Stimulated activated CD4-positive, alpha-beta T cell treated with anti-CD3 and anti-CD28 coated beads, Interleukin-1b, Interleukin-23, amount 100 ng/mL, for 4 hours (primary cell): ENCODE measurements around the gene CDH4.

Experiments
- DNase-seq, 2 donors: peaks; one replicate each; pipeline ENCODE4 v3.0.0-alpha.2; 2020; ENCODE audit warnings: low read depth in 2 of 2

The CDH4 gene

GRCh38 chr20:61487346-61487996 is 235.4 kb downstream of the CDH4 start:
- no peak for DNase-seq

GRCh38 chr20:61487997-61488371 is 235.9 kb downstream of the CDH4 start:
- DNase-seq: no peak

GRCh38 chr20:61490721-61491120 is 238.7 kb downstream of the CDH4 start:
- no peak for DNase-seq

GRCh38 chr20:61492065-61492464 is 240.0 kb downstream of the CDH4 start:
- no peak for DNase-seq

- DNase-seq: no peak
These were observed 241.8 kb downstream of the CDH4 start for GRCh38 chr20:61493798-61494305.

GRCh38 chr20:61494763-61495575 is 242.9 kb downstream of the CDH4 start:
- no peak for DNase-seq

GRCh38 chr20:61497029-61497627 is 245.1 kb downstream of the CDH4 start:
- DNase-seq: no peak

- no peak for DNase-seq
These were observed 247.9 kb downstream of the CDH4 start for GRCh38 chr20:61499859-61500554.

GRCh38 chr20:61500791-61501321 is 248.8 kb downstream of the CDH4 start:
- DNase-seq: no peak

GRCh38 chr20:61502433-61502832 is 250.4 kb downstream of the CDH4 start:
- no peak for DNase-seq

GRCh38 chr20:61503106-61503505 is 251.0 kb downstream of the CDH4 start:
- no peak for DNase-seq

- no peak for DNase-seq
These were observed 253.4 kb downstream of the CDH4 start for GRCh38 chr20:61505508-61505907.

- DNase-seq: no peak
These were observed 255.7 kb downstream of the CDH4 start for GRCh38 chr20:61507778-61508177.

GRCh38 chr20:61508301-61509096 is 256.4 kb downstream of the CDH4 start:
- DNase-seq: no peak

GRCh38 chr20:61510778-61511330 is 258.8 kb downstream of the CDH4 start:
- no peak for DNase-seq

- no peak for DNase-seq
These were observed 260.4 kb downstream of the CDH4 start for GRCh38 chr20:61512475-61512874.

GRCh38 chr20:61513124-61514017 is 261.3 kb downstream of the CDH4 start:
- no peak for DNase-seq

GRCh38 chr20:61514018-61514365 is 261.9 kb downstream of the CDH4 start:
- DNase-seq: no peak

GRCh38 chr20:61514396-61514795 is 262.3 kb downstream of the CDH4 start:
- DNase-seq: no peak
